Heart right ventricle (tissue), 16 donors: Measurements from ENCODE around the gene USB1. TPM values are rescaled to one million over a fixed set of nuclear protein-coding genes. Genes with fewer than 3 reads are reported as not detected.

ENCODE experiments used
- ATAC-seq, 8 donors: fragments of 200-7000 bp; cut with Tn5 transposase; one replicate each; pipeline ENCODE4 v1.9.1; 2020; ENCODE audit warnings: mild to moderate bottlenecking in 8 of 8, moderate library complexity in 8 of 8, moderate number of reproducible peaks in 1 of 8
- DNase-seq, 2 donors: peaks; one replicate each; pipeline ENCODE4 v3.0.0-alpha.2; 2020
- H3K27ac ChIP-seq, 10 donors: fragments of 200-600 bp; sonication (generic) in 2 of 10; one replicate each; pipeline versions ENCODE4 v1.5.0 to v1.8.0; 2020 to 2022; ENCODE audit warnings: mild to moderate bottlenecking in 3 of 10
- H3K27me3 ChIP-seq, 7 donors: fragments of 200-600 bp; one replicate each; pipeline ENCODE4 v1.8.0; 2021 to 2022; ENCODE audit warnings: mild to moderate bottlenecking in 2 of 7
- H3K36me3 ChIP-seq, 9 donors: fragments of 200-600 bp; sonication (generic) in 1 of 9; one replicate each; pipeline versions ENCODE4 v1.5.0 to v1.8.0; 2020 to 2022; ENCODE audit warnings: mild to moderate bottlenecking in 2 of 9
- H3K4me1 ChIP-seq, 9 donors: fragments of 200-600 bp; sonication (generic) in 1 of 9; one replicate each; pipeline versions ENCODE4 v1.5.0 to v1.8.0; 2020 to 2022; ENCODE audit warnings: mild to moderate bottlenecking in 4 of 9
- H3K4me3 ChIP-seq, 10 donors: fragments of 200-600 bp; sonication (generic) in 2 of 10; one replicate each; pipeline versions ENCODE4 v1.5.0 to v1.8.0; 2020 to 2022; ENCODE audit warnings: mild to moderate bottlenecking in 7 of 10, moderate library complexity in 2 of 10
- H3K9me3 ChIP-seq, 11 donors: fragments of 200-600 bp in 10 of 11; sonication (generic) in 2 of 11; one replicate each; pipeline versions ENCODE4 v1.5.0 to v1.8.0; 2013 to 2022; ENCODE audit warnings: mild to moderate bottlenecking in 2 of 11, control low read depth in 1 of 11, moderate library complexity in 1 of 11
- WGBS, 2 donors: extraction: QIAGEN DNeasy Blood & Tissue Kit; methylation state at CpG; one replicate each; pipeline ENCODE4 v1.1.7; 2013; ENCODE audit warnings: inconsistent platforms in 1 of 2; 5-methylcytosine and 5-hydroxymethylcytosine counted together
- intact Hi-C, 10 donors: fragments of 100-400 bp; cut with DNase I; formaldehyde crosslinking; loops; one replicate each; pipeline versions ENCODE4 v1.11.1 to v1.14.2; 2022
- polyA plus RNA-seq, 2 donors: library from polyadenylated mRNA; stranded (reverse); fragments of 200-250 nt; gene quantifications; one replicate each; pipeline ENCODE4 v1.2.3, GENCODE V29; 2013
- total RNA-seq, 10 donors: library from RNA; stranded (reverse); fragmentation: NEBNext Ultra II Directional in 3 of 10; extraction: Animal tissue kit (Norgen Biotek cat#: 25700) in 3 of 10; gene quantifications; one replicate each; pipeline versions ENCODE4 v1.2.1 to v1.2.4, GENCODE V29; 2021 to 2023
- TF ChIP-seq, protein P1 (sequence below), 9 donors: fragments of 200-600 bp; sonication (generic) in 2 of 9; IDR thresholded peaks; one replicate each; pipeline versions ENCODE4 v1.5.0 to v1.8.0; 2021 to 2022; ENCODE audit warnings: antibody characterized with exemption in 9 of 9, mild to moderate bottlenecking in 5 of 9, moderate library complexity in 1 of 9
- donor health status: Arrhythmogenic right ventricular cardiomyopathy.
- donor health status: ischemic (EF 13 %, LVEDD 7.1; RV severe dilation, severe dysfunction).
- donor health status: healthy with polysubstance abuse.
- donor health status: DM: no; HTN: yes; CAD: no.
- donor health status: DM: no; HTN: no; CAD: no.
- donor health status: ischemic (EF 25% LVEDD 6.9; RV normal size, moderate dysfunction).
- donor health status: ischemic (EF 25% LVEDD 5.7; RV mildly dilated, moderate dysfunction).
- donor health status: healthy.
- donor health status: DM: yes; HTN: yes; CAD: no.
- donor health status: Ischemic cardiomyopathy.
- donor health status: ischemic (EF 35%, LVEDD 5.7; RV mildly dilated, moderate dysfunction).
- donor health status: nonischemic (EF 11% LVEDD 7.7; RV severe dilation, severe dysfunction).
- donor health status: DM: yes; HTN: yes; CAD: no.
- donor health status: PGD.
- donor health status: ischemic (EF 29% LVEDD 5.4; RV normal size, mild dysfunction).
- donor health status: nonischemic (EF 23%, LVEDD 6.1; RV moderate dilation, normal function).

The USB1 gene
- total and polyA plus RNA-seq, 12 donors: 21.1 to 44.3 (median 31.5) TPM

DNA sequence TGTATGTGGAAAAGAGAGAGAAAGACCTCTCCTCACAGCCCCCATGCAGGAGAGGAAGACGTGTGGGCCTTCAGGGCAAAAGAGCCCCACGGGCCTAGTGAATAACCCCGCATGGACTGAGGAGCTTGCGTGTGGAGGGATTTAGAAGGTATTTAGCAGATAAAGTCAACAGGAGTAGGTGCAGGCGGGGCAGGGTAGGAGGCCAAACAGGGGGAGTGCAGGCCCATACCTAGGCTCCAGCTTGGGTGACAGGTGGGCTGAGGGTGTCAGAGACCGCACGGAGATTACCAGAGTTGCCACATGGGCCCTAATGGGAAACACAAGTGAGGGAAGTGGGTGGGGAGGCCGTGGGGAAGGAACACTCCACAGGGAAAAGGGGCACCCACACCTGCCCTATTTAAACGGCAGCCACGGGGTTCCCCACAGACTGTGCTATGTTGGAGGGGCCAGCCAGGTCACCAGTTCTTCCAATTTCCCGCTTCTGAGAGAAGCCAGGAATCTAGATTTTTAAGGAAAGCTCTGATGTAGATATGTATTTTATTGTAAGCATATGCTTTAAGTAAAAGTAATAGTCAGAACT lies 22.1 kb upstream of the USB1 start:
- 87 to 89% methylated on average over 11 of the region's 11 CpGs for WGBS, 2 donors
- Histone ChIP-seq H3K27ac (no peak overlapping the region), H3K27me3 (peaks cover 0 to 6% (median 0%) of the 10 kb centered on the region in 7 donors), H3K9me3 (no peaks in the 10 kb centered on the region), H3K4me3 (no peak overlapping the region), H3K36me3 (no peaks in the 10 kb centered on the region), H3K4me1 (peaks cover 0 to 8% (median under 1%) of the 10 kb centered on the region in 9 donors)
- DNase-seq (no peak), ATAC-seq (no peak)
- intact Hi-C loops: loop anchor here in 1 of 10 donors (5.0 kb wide), 1 partner anchor 42 kb away; no protein-coding TSS in a partner anchor
- TF ChIP-seq, protein P1, sequence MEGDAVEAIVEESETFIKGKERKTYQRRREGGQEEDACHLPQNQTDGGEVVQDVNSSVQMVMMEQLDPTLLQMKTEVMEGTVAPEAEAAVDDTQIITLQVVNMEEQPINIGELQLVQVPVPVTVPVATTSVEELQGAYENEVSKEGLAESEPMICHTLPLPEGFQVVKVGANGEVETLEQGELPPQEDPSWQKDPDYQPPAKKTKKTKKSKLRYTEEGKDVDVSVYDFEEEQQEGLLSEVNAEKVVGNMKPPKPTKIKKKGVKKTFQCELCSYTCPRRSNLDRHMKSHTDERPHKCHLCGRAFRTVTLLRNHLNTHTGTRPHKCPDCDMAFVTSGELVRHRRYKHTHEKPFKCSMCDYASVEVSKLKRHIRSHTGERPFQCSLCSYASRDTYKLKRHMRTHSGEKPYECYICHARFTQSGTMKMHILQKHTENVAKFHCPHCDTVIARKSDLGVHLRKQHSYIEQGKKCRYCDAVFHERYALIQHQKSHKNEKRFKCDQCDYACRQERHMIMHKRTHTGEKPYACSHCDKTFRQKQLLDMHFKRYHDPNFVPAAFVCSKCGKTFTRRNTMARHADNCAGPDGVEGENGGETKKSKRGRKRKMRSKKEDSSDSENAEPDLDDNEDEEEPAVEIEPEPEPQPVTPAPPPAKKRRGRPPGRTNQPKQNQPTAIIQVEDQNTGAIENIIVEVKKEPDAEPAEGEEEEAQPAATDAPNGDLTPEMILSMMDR (IDR thresholded peaks at IDR 0.05): no peak

DNA sequence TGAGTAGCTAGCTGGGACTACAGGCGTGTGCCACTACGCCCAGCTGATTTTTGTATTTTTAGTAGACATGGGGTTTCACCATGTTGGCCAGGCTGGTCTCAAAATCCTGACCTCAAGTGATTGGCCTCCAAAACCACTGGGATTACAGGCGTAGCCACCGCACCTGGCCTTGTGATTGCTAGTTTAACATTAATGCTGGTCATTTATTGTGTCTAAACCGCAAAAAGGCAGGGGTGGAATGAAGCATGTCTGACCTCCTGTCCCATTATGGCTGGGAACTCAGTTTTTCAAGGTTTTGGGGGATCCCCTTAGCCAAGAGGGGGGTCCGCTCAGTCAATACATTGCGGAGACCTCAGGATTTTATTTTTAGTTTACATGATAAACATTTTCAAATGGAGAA lies 19.6 kb upstream of the USB1 start:
- 92 to 93% methylated on average over 7 of the region's 7 CpGs for WGBS, 2 donors
- Histone ChIP-seq H3K4me3 (no peak overlapping the region), H3K4me1 (peaks cover 6 to 16% (median 15%) of the 10 kb centered on the region in 9 donors), H3K27me3 (peaks cover 0 to 13% (median 0%) of the 10 kb centered on the region in 7 donors), H3K27ac (no peak overlapping the region), H3K9me3 (no peaks in the 10 kb centered on the region), H3K36me3 (no peaks in the 10 kb centered on the region)
- intact Hi-C loops: no loop called here
- ATAC-seq (no peak), DNase-seq (no peak)
- TF ChIP-seq, protein P1 (IDR thresholded peaks at IDR 0.05): no peak

DNA sequence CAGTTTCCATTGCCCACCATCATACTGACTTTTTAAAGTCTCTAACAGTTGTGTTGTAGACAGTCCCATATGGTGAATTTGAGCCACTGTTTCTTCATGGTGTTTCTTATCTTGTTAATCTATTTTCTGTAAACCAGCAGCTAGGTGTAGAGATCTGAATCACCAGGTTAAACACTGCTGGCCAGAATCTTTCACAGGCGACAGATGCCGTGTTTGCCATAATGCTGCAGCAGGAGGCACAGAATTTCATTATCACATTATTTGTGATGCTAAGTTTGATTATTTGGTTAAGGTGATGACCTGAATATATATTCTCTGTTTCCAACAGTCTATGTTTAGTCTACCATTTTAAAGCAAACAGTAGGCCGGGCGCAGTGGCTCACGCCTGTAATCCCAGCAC lies 18.8 kb upstream of the USB1 start:
- no peaks in the 10 kb centered on the region for H3K9me3 ChIP-seq
- intact Hi-C loops: no loop called here
- peaks cover 0 to 13% (median 0%) of the 10 kb centered on the region in 7 donors for H3K27me3 ChIP-seq
- DNase-seq (no peak), ATAC-seq (no peak)
- no peak overlapping the region for H3K4me3 ChIP-seq
- peaks cover 6 to 16% (median 15%) of the 10 kb centered on the region in 9 donors for H3K4me1 ChIP-seq
- 78 to 86% methylated on average over 5 of the region's 5 CpGs for WGBS, 2 donors
- H3K27ac ChIP-seq: no peak overlapping the region
- no peaks in the 10 kb centered on the region for H3K36me3 ChIP-seq
- TF ChIP-seq, protein P1 (IDR thresholded peaks at IDR 0.05): no peak

DNA sequence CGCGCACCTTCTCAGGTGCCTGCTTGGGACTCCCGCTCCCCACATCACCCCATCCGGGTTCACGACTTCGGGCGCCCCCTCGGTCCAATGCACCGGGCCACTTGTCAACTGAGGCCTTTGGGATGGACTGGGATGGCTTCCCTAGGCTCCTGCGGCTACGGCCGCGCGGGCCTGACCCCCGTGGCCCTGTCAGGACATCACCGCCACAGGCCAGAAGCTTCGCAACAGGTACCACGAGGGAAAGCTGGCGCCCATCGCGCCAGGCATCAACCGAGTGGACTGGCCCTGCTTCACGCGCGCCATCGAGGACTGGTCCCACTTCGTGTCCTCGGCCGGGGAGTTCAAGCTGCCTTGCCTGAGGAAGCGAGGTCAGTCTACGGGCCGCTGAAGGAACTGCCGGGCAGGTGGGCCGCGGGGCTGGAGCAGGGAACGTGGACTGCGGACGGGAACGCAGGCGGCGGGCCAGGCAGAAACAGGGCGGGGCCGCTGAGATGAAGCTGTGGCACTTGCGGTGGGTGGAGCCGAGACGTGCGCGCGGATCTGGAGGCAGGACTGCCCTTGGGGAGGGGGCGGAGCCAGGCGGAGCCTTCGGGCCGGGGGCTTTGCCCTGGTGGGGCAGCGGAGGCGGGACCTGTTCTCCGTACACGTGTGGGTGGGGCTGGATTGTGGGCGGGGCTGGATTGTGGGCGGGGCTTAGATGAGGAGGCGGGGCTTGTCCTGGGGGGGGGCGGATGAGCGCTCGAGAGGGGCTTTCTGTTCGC lies 16.6 kb upstream of the USB1 start:
- WGBS, 2 donors: 7 to 10% methylated on average over 64 of the region's 64 CpGs
- H3K27ac ChIP-seq: no peak overlapping the region
- ATAC-seq (peak; percentile 84 to 92 (median 90)), DNase-seq (peak; percentile 67 to 87)
- peaks cover 0 to 13% (median 0%) of the 10 kb centered on the region in 7 donors for H3K27me3 ChIP-seq
- H3K9me3 ChIP-seq: no peaks in the 10 kb centered on the region
- intact Hi-C loops: loop anchor here in 2 of 10 donors (5.0 kb wide), 2 partner anchors 67 to 227 kb away; no protein-coding TSS in a partner anchor
- H3K4me3 ChIP-seq: peak overlapping the region; percentile 19 to 65 (median 55)
- TF ChIP-seq, protein P1 (IDR thresholded peaks at IDR 0.05): no peak
- H3K36me3 ChIP-seq: no peaks in the 10 kb centered on the region
- H3K4me1 ChIP-seq: peaks cover 6 to 24% (median 15%) of the 10 kb centered on the region in 9 donors
